ENCODE data around the gene RBM33. TPM values are rescaled to one million over a fixed set of nuclear protein-coding genes. Genes with fewer than 3 reads are reported as not detected.

RBM33 gene
- total and polyA plus RNA-seq, 10 of the 15 experiments (the other 5 are each of a cell fraction or from before 2014, with no cell fraction given) = 4.7 to 67.2 (median 24.3) TPM

DNA sequence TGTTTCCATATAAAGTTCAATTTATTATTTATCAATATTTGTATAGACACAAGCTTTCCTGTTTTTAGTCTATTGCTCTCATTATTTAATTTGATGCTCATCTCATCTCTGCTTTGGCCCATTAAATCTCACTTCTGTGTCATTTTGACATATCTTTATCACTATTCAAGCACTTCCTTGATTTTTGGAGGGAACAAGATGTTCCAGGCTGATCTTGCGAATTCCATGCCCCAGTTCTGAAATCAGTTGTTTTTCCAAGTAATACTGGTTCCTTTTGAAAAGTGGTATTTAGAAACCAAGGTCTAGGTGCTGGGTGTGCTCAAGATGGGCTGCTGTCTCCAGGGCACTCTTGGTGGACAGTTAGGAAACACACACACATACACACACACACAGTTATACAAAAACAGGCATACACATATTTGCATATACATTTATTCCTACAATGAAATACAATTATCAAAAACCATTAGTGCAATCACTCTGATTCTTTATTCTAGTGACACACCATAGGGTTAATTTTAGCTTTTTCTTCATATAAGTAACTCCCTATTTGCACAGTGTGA is 4.4 kb upstream of the RBM33 start:
- ChIA-PET POLR2A (no interaction called here), RAD21 (ENCODE audit: unreplicated experiment) (no interaction called here), SMC1A (ENCODE audit: uncharacterized antibody, unreplicated experiment) (interaction anchor here (0.6 to 1.1 kb wide), 2 partner anchors 40 to 51 kb away, joined by 3 read pairs; no protein-coding TSS in a partner anchor), CTCF (no interaction called here)
- Histone ChIP-seq H3K4me3 (no peak overlapping the region), H3K9ac (ENCODE audit: control insufficient read depth, insufficient read depth, low read length) (no peak overlapping the region), H3K27me3 (replicated peaks in 1 of 2; ENCODE audit: control insufficient read depth in 2 of 2, insufficient read depth in 2 of 2, low read length in 1 of 2) (no peaks in the 10 kb centered on the region), H3K4me1 (ENCODE audit: control insufficient read depth, insufficient read depth, low read length) (peaks cover 4% of the 10 kb centered on the region), H3K79me2 (ENCODE audit: control insufficient read depth, insufficient read depth, low read length) (peaks cover 16% of the 10 kb centered on the region), H3K4me2 (ENCODE audit: control insufficient read depth, insufficient read depth) (no peak overlapping the region), H3K9me3 (replicated peaks; ENCODE audit: control insufficient read depth, insufficient read depth, low read length) (peaks cover 16% of the 10 kb centered on the region), H2AFZ (ENCODE audit: control insufficient read depth, low read depth, low read length) (no peak overlapping the region), H3K27ac (ENCODE audit: control insufficient read depth, insufficient read depth) (no peak overlapping the region), H3K36me3 (ENCODE audit: control insufficient read depth in 2 of 2, insufficient read depth in 2 of 2, low read length in 1 of 2) (peaks cover 0 to 13% of the 10 kb centered on the region in 2 experiments; a peak in 2 of 4 replicates), H4K20me1 (ENCODE audit: control insufficient read depth, insufficient read depth) (no peaks in the 10 kb centered on the region)
- FAIRE-seq (no peak), ATAC-seq (no peak), DNase-seq (ENCODE audit: low read depth, low spot score) (no peak)
- BruUV-seq (replicated peaks) = no TSS peak
- intact Hi-C loops (cut with micrococcal nuclease; ENCODE audit: unreplicated experiment) = loop anchor here (10.0 kb wide), 1 partner anchor 435 kb away; no protein-coding TSS in a partner anchor
- 94% methylated on average over 1 of the region's 1 CpG for whole genome bisulfite sequencing (ENCODE audit: insufficient coverage, insufficient replicate concordance, low lambda C conversion rate, missing lambda C conversion rate)
- in situ Hi-C loops (cut with MboI) = no loop called here
- TF ChIP-seq RBBP5 (conservative IDR thresholded peaks at IDR 0.05) (no peak), CBX3 (IDR thresholded peaks at IDR 0.05; ENCODE audit: borderline replicate concordance, low read depth) (no peak), KDM1A (IDR thresholded peaks at IDR 0.05; ENCODE audit: borderline replicate concordance) (no peak), ZNF274 (IDR thresholded peaks at IDR 0.05; ENCODE audit: insufficient read depth, insufficient read length) (no peak), TARDBP (IDR thresholded peaks at IDR 0.05; ENCODE audit: borderline replicate concordance) (no peak), POLR2AphosphoS2 (IDR thresholded peaks at IDR 0.05; ENCODE audit: low read depth, low read length) (no peak), NFYB (IDR thresholded peaks at IDR 0.05; ENCODE audit: insufficient read depth, low read depth, low read length) (no peak), WRNIP1 (IDR thresholded peaks at IDR 0.05; ENCODE audit: borderline replicate concordance, low read depth, low read length) (no peak), BACH1 (IDR thresholded peaks at IDR 0.05; ENCODE audit: borderline replicate concordance) (no peak), ZZZ3 (IDR thresholded peaks at IDR 0.05; ENCODE audit: control insufficient read depth, insufficient read length, low read depth) (no peak), LARP7 (IDR thresholded peaks at IDR 0.05) (no peak), ZNF207 (IDR thresholded peaks at IDR 0.05; ENCODE audit: borderline replicate concordance) (no peak)
- TF ChIP-seq, protein P1, sequence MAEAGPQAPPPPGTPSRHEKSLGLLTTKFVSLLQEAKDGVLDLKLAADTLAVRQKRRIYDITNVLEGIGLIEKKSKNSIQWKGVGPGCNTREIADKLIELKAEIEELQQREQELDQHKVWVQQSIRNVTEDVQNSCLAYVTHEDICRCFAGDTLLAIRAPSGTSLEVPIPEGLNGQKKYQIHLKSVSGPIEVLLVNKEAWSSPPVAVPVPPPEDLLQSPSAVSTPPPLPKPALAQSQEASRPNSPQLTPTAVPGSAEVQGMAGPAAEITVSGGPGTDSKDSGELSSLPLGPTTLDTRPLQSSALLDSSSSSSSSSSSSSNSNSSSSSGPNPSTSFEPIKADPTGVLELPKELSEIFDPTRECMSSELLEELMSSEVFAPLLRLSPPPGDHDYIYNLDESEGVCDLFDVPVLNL (IDR thresholded peaks at IDR 0.05; ENCODE audit: low read depth, low read length) = no peak
- TF ChIP-seq, protein P2, sequence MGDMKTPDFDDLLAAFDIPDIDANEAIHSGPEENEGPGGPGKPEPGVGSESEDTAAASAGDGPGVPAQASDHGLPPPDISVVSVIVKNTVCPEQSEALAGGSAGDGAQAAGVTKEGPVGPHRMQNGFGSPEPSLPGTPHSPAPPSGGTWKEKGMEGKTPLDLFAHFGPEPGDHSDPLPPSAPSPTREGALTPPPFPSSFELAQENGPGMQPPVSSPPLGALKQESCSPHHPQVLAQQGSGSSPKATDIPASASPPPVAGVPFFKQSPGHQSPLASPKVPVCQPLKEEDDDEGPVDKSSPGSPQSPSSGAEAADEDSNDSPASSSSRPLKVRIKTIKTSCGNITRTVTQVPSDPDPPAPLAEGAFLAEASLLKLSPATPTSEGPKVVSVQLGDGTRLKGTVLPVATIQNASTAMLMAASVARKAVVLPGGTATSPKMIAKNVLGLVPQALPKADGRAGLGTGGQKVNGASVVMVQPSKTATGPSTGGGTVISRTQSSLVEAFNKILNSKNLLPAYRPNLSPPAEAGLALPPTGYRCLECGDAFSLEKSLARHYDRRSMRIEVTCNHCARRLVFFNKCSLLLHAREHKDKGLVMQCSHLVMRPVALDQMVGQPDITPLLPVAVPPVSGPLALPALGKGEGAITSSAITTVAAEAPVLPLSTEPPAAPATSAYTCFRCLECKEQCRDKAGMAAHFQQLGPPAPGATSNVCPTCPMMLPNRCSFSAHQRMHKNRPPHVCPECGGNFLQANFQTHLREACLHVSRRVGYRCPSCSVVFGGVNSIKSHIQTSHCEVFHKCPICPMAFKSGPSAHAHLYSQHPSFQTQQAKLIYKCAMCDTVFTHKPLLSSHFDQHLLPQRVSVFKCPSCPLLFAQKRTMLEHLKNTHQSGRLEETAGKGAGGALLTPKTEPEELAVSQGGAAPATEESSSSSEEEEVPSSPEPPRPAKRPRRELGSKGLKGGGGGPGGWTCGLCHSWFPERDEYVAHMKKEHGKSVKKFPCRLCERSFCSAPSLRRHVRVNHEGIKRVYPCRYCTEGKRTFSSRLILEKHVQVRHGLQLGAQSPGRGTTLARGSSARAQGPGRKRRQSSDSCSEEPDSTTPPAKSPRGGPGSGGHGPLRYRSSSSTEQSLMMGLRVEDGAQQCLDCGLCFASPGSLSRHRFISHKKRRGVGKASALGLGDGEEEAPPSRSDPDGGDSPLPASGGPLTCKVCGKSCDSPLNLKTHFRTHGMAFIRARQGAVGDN (IDR thresholded peaks at IDR 0.05) = no peak
